ENCODE measurements around the gene B3GALT5.

B3GALT5 gene

DNA sequence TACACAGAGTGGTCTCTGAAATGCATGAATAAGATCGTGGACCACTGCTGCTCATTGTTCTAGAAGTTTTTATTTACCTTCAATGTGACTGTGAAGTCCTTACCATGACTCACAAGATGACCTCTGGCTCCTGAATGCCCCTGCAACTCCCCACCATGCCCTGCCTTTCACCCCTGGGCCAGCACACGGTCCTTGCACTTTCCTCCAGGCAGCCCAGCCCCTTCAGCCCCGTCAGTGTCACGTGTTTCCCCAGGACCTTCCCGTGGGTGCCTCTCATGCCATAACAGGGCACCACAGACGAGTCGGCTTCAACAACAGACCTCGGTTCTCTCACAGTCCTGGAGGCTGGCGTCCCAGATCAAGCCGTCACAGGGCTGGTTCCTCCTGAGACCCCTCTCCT is 62.1 kb downstream of the B3GALT5 start:
- DNase-seq (ENCODE audit: low read depth) = no peak
- H3K4me3 ChIP-seq (ENCODE audit: low read depth, low read length) = no peak overlapping the region
- TF ChIP-seq, protein P1, sequence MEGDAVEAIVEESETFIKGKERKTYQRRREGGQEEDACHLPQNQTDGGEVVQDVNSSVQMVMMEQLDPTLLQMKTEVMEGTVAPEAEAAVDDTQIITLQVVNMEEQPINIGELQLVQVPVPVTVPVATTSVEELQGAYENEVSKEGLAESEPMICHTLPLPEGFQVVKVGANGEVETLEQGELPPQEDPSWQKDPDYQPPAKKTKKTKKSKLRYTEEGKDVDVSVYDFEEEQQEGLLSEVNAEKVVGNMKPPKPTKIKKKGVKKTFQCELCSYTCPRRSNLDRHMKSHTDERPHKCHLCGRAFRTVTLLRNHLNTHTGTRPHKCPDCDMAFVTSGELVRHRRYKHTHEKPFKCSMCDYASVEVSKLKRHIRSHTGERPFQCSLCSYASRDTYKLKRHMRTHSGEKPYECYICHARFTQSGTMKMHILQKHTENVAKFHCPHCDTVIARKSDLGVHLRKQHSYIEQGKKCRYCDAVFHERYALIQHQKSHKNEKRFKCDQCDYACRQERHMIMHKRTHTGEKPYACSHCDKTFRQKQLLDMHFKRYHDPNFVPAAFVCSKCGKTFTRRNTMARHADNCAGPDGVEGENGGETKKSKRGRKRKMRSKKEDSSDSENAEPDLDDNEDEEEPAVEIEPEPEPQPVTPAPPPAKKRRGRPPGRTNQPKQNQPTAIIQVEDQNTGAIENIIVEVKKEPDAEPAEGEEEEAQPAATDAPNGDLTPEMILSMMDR (IDR thresholded peaks at IDR 0.05; ENCODE audit: low read depth, low read length, missing control alignments) = no peak

DNA sequence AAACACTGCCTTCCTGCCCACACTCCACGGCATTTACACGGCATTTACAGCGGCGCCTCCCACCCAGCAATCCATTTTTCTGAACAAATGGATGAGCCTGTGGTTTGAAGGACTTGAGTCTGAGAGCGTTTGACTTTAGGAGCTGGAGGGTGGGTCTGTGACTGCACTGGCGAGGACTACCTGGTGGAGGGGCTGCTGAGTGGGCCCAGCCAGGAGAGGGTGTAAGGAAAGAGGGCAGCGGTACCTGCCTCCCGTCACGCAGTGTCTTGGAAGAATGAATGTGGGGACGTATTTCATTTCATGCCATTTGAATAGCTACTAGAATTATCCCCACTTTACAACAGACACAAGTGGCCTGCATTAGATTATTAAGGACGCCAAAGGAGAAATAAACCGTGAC is 62.9 kb downstream of the B3GALT5 start:
- DNase-seq (ENCODE audit: low read depth) = no peak
- no peak overlapping the region for H3K4me3 ChIP-seq (ENCODE audit: low read depth, low read length)
- TF ChIP-seq, protein P1 (IDR thresholded peaks at IDR 0.05; ENCODE audit: low read depth, low read length, missing control alignments) = no peak

DNA sequence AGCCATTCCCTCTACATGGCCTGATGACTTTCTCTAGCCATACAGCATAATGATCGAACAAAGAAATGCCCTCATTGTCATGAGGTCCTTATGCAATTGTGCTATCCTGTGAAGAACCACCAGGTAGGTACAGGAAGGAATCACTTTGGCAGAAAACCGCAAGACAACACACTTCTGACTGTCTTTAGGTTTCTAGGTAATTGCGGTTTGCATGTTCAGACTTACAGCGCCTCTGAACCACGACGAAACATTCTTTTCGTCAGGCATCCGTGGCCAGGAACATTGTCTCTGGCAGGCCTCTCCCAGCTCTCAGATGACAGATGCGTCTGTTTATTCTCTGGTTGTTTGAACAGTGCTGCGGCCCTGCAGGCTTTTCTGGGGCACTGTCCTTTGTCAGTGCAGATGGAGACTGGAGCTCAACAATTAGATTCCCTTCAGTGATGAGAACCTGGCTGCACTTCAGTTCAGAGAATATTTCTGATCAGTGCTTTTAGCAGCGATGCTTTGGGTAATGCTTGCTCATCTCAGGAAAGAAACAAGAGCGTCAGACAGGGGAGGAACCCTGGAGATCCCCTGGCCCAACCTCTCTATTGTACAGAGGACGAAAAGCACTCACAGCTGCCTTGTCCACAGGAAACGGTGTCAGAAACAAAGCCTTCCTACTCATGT is 63.4 kb downstream of the B3GALT5 start:
- TF ChIP-seq, protein P1 (IDR thresholded peaks at IDR 0.05; ENCODE audit: low read depth, low read length, missing control alignments) = no peak
- no peak for DNase-seq (ENCODE audit: low read depth)
- no peak overlapping the region for H3K4me3 ChIP-seq (ENCODE audit: low read depth, low read length)

DNA sequence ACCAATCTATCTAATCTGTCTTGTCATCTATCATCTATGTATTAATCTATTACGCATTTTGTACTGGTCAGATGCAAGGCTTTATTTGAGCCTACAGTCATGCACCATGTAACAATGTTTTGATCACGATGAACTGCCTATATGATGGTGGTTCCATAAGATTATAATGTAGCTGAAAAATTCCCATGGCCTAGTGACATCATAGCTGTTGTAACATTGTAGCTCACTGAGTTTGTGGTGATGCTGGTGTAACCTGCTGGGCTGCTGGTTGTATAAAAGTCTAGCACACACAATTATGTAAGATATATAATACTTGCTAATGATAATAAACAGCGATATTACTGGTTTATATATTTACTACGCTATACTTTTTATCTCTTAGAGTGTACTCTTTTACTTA is 67.5 kb downstream of the B3GALT5 start:
- H3K4me3 ChIP-seq (ENCODE audit: low read depth, low read length) = no peak overlapping the region
- TF ChIP-seq, protein P1 (IDR thresholded peaks at IDR 0.05; ENCODE audit: low read depth, low read length, missing control alignments) = no peak
- no peak for DNase-seq (ENCODE audit: low read depth)

DNA sequence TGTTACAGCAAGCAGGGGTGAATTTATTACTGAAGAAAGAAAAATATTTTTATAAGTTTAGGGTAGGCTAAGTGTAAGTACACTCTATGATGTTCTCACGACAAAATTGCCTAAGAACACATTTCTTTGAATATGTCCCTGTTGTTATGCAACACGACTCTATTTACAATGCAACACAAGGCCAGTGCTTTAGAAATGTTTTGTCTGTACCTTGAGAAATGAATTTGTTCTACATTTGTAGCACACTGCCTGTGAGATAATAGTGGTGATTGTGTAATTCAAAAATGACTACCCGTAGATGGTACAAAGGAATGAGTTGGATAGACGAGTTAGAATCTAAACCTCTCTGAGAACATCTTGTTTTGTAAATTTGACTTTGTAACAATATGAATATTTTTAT is 68.5 kb downstream of the B3GALT5 start:
- TF ChIP-seq, protein P1 (IDR thresholded peaks at IDR 0.05; ENCODE audit: low read depth, low read length, missing control alignments) = no peak
- DNase-seq (ENCODE audit: low read depth) = no peak
- no peak overlapping the region for H3K4me3 ChIP-seq (ENCODE audit: low read depth, low read length)

DNA sequence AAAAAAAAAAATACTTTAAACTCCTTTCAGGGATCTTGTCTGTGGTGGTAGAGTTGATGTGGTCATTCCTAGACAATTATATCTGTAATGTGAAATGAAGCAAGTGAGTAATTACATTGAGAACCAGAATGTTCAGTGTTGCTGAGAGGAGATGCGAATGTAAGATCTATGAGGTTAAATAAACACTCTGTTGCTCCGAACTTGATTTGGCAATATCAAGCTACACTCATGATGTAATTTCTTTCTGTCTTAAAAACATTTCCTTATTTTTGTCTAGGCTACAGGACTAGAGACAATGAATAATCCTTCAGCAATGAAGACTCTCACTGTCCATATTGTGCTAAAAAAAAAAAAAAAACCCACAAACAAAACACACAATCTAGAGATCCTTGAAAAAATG is 69.1 kb downstream of the B3GALT5 start:
- TF ChIP-seq, protein P1 (IDR thresholded peaks at IDR 0.05; ENCODE audit: low read depth, low read length, missing control alignments) = no peak
- no peak overlapping the region for H3K4me3 ChIP-seq (ENCODE audit: low read depth, low read length)
- no peak for DNase-seq (ENCODE audit: low read depth)

DNA sequence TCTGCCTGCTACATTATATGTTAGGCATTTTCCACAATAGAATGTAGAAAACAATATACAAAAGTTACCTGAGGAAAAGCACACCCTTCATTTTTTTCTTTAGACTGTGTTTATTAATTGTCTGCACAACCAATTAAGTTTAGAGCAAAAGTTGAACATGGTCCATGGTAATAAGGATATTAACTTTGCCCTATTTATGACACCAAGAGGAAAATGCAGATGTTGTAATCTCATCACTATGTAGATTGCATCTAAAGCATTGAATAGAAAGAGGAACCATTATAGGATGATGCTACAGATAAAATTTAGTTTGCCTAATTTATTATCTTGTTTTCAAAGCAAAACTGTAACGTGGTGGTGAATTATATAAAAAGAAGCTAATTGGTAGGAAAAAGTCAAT is 72.5 kb downstream of the B3GALT5 start:
- no peak overlapping the region for H3K4me3 ChIP-seq (ENCODE audit: low read depth, low read length)
- no peak for DNase-seq (ENCODE audit: low read depth)
- TF ChIP-seq, protein P1 (IDR thresholded peaks at IDR 0.05; ENCODE audit: low read depth, low read length, missing control alignments) = no peak
